GM12874 (cell line): ENCODE results near the gene KCP.

ENCODE experiments used
- TF ChIP-seq, protein P1 (sequence below): IDR thresholded peaks from 2 replicates; pipeline ENCODE4 v1.5.1; 2011; ENCODE audit warnings: low read depth, mild to moderate bottlenecking, control low read depth, low read length, moderate library complexity; ENCODE audit not compliant: insufficient read depth

Gene KCP

DNA sequence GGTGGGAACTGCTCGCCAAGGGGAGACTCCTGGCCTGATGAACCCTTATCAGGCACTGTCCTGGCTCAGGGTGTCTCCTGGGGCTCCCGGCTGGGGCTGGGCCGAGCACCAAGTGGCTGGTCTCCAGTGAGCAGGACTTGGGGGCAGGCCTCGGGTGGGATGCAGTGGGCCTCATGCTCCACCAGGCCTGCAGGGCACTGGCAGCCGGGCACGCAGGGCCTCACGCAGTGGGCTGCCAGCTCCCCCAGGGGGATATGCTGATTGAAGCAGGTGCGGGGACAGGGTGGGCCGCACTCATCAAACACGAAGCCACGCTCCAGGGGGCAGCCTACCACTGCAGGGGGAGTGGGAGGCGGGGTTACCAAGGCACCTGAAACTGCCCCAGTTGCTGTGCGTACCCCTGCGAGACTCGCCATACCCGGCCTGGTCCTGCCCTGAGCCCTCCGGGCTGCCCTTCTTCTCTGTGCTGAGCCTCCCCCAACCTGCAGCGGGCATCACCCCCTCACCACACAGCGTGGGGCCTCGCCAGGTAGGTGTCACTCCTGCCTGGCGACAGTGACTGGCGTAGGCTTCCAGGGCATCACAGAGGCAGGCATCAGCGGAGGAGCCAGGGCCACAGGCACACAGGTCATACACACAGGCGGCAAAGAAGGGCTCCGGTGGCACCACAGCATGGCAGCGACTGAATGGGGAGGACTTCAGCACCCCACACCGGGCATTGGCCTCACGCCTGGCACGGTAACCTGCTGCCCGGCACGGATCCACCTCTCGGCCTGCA is 33.3 kb downstream of the KCP start:
- TF ChIP-seq, protein P1, sequence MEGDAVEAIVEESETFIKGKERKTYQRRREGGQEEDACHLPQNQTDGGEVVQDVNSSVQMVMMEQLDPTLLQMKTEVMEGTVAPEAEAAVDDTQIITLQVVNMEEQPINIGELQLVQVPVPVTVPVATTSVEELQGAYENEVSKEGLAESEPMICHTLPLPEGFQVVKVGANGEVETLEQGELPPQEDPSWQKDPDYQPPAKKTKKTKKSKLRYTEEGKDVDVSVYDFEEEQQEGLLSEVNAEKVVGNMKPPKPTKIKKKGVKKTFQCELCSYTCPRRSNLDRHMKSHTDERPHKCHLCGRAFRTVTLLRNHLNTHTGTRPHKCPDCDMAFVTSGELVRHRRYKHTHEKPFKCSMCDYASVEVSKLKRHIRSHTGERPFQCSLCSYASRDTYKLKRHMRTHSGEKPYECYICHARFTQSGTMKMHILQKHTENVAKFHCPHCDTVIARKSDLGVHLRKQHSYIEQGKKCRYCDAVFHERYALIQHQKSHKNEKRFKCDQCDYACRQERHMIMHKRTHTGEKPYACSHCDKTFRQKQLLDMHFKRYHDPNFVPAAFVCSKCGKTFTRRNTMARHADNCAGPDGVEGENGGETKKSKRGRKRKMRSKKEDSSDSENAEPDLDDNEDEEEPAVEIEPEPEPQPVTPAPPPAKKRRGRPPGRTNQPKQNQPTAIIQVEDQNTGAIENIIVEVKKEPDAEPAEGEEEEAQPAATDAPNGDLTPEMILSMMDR = no peak

DNA sequence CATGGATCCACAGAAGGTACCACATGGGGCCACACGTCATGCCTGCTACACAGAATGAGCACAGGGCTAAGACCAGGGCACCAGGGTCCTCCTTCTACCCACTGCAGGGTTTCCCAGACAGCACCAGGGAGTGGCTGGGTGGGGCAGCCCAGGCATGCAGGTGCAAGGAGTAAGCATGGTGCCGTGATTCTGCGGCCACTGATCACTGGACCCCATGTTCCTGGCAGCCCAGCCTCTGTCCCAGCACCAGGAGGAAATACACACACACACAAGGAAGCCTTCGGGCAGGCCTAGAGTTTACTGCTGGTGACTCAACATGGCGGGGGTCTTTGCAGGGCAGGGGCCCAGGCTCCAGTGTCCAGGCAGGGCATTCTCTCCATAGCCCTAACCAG is 33.9 kb downstream of the KCP start:
- TF ChIP-seq, protein P1 = no peak

DNA sequence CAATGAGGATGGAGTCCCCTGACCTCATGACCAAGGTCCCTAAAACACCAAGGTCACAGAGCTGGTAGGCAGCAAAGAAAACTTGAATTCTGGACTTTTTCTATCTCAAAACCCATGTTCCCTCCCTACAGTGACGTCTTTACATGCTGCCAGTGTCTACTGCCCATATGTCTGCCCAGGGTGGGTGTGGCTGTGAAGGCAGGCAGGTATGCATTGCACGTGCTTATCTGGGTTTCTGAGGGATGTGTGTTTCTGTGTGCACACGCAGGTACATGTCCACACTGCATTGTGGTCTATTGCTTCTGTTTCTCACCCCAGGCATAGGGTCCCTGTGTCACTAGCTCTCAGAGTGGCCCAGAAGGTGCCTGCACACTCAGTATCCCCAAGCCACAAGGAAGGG is 34.4 kb downstream of the KCP start:
- TF ChIP-seq, protein P1 = no peak

DNA sequence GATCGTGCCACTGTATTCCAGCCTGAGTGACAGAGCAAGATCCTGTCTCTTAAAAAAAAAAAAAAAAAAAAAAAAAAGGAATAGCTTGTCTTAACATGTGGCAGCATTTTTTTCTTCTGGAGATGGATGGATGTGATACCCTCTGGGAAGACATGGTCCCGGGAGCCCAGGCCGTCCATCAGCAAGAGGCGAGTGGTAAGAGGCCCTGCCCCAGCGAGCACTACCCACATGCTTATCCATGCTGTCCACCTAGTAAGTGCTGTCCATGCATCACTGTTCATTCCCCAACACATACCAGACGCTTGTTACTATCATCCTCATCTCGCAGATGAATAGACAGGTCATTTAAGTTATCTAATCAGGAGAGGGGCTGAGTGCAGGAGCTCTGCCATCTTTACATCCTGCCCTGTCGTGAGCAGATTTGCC is 35.0 kb downstream of the KCP start:
- TF ChIP-seq, protein P1 = no peak

DNA sequence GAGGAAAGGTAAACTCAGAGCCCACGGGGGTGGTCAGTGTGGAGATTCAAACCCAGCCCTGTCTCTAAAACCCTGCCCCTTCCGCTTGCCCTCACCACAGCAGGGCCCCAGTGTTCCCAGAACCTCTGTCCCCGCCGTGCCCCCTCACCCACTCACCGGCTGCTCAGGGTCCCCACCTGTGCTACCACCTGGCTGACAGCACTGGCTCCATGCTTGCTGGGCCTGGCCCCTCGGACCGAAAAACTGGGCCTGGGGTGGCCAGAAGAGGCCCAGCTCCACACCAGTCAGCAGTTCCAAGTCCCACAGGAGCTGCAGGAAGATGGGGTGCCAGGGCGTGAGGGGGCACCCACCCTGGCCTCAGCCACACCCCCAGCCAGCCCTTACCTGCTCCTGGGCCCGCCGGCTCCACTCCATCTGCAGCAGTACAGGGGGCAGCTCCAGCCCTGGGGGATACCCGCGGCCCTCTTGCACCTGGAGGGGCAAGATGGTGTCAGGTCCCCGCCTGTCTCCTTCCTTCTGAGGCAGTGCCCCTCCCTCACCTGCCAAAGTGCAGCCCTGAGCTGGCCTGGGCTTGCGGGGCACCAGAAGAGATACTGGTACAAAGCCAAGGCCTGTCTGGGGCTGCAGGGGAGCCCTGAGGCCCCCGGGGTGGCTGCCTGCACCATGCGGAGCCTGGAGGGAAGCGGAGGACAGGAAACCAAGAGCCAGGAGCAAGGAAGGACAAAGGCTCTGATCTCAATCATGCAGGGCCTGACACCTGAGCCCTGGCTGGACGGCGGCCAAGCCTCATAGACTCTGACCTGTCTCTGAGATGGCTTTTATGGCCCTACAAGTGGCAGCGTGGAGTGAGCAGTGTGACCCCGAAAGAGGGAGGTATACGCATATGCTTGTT is 36.1 kb downstream of the KCP start:
- TF ChIP-seq, protein P1 = no peak

DNA sequence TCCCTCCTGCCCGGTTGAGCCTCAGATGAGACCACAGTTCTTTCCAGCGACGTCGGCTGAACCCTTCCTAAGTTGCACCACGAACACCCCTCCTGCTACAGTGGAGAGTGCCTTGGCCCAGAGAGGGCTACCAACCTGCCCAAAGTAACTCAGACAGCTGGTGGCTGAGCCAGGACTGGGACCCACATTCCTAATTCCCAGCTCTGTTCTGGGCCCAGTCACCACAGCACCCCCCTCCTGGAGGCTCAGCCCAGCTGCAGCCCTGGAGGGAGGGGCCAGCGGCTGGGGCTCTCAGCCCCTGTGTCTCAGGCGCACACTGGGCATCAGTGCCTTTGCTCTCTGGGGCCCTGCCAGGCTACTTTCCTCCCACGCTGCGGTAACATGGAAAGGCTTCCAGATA is 37.3 kb downstream of the KCP start:
- TF ChIP-seq, protein P1 = no peak

DNA sequence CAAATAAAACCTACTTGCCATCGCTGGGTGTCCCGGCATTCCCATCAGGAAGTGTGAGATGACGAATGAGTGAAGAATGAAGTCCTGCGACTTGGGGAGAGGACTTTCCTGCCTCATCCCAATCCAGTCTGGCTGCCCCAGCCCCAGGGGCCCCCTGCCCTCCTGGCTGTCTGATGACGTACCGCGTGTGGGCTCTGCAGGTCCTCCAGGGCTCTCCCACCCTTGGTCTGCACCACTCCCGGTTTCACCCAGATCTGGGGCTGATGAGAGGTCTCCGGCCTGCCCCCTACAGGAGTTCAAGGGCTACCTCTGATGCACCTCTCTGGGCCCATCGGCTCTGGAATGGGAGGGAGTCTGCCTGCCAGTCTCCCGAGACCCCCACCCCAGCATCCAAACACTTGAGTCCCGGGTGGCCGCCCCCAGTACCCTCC is 38.1 kb downstream of the KCP start:
- TF ChIP-seq, protein P1 = no peak
